GM19468 (cell line): ENCODE measurements around the gene KIT.

Experiments used
- ATAC-seq: cut with Tn5 transposase; IDR thresholded peaks from one replicate; pipeline ENCODE4 v1.9.1; 2021; ENCODE audit warnings: mild to moderate bottlenecking, moderate library complexity, moderate number of reproducible peaks; ENCODE audit not compliant: unreplicated experiment; ENCODE audit errors: extremely low read depth

The KIT gene

DNA sequence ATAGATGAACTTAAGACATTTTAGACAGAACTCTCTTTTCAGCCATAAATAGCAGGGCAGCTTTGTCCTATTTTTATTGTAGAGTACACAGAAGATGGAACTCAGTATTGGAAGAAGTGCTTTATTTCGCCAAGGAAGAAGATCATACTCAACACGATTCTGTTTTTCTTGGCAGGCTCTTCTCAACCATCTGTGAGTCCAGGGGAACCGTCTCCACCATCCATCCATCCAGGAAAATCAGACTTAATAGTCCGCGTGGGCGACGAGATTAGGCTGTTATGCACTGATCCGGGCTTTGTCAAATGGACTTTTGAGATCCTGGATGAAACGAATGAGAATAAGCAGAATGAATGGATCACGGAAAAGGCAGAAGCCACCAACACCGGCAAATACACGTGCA lies 37.6 kb downstream of the KIT start:
- no peak for ATAC-seq

DNA sequence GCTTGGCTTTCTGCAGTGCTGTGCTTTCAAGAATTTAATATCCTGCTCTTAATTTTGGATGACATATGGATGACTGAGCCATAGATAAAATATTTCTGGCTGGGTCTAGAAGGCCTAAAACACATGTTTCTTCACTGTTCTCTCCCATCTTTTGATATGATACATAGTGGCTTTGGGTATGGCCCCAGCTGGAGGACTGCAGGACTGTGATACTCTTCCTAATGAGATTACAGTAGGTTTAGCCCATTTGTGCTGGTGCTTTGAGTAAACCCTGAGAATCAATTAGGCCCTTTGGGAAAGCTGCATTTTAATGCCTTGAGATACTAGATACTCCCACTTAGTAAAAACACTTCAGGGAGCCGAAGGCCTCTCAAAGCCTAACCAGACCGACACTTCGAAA lies 38.0 kb downstream of the KIT start:
- no peak for ATAC-seq

DNA sequence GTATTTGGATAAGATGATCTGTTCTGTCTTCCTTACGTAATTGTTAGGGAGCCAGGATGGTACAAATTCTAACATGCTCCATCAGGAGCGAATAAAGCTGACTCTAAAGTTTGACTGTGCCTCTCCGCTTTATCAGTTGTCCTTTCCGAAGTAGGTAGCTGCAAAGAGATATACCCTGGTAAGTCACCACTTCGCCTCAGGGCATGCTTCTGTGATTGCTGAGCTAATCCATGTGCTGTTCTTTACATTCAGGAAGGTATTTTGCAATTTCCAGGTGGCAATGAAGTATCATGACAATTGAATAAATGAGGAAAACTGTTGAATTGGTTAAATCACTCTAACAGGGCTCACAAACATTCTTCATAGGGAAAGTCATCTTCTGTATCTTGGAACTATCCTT lies 38.9 kb downstream of the KIT start:
- ATAC-seq, result no peak

GRCh38 chr4:54700986-54701385 lies 43.2 kb downstream of the KIT start:
- no peak for ATAC-seq

DNA sequence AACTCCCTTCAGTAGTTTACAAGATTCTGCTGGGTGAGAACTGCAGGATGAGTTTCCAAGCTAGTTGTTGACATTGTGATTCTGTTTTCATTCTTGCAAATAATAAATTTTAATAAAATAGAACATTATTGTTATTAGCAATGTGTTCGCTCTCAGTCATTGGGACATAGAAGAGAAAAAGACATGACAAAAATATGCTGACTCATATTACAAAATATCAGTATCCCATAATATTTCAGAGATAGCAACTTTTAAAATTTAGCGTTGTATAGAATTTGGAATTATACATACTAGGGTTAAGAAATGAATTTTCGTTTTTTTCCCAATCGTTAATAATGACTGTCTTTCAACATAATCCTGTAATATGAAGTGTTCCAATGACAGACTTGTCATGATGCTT lies 45.4 kb downstream of the KIT start:
- ATAC-seq, result no peak

DNA sequence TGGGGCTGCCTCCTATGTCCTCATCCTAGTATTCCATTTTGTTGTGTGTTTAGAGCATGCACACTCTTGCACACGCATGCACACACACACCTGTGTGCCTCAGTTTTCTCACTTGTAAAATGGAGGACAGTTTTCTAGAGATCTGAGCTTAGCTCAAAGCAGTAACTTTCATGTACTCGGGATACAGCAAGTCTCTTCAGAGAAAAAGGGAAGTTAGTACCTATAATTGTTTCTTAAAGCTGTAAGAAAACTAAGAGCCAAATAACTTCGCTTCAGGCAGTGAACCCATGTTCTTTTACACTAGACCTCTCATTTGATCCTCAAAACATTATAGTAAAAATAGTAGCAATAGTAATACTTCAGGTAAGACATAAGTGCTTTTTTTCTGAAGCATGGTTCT lies 49.6 kb downstream of the KIT start:
- no peak for ATAC-seq

DNA sequence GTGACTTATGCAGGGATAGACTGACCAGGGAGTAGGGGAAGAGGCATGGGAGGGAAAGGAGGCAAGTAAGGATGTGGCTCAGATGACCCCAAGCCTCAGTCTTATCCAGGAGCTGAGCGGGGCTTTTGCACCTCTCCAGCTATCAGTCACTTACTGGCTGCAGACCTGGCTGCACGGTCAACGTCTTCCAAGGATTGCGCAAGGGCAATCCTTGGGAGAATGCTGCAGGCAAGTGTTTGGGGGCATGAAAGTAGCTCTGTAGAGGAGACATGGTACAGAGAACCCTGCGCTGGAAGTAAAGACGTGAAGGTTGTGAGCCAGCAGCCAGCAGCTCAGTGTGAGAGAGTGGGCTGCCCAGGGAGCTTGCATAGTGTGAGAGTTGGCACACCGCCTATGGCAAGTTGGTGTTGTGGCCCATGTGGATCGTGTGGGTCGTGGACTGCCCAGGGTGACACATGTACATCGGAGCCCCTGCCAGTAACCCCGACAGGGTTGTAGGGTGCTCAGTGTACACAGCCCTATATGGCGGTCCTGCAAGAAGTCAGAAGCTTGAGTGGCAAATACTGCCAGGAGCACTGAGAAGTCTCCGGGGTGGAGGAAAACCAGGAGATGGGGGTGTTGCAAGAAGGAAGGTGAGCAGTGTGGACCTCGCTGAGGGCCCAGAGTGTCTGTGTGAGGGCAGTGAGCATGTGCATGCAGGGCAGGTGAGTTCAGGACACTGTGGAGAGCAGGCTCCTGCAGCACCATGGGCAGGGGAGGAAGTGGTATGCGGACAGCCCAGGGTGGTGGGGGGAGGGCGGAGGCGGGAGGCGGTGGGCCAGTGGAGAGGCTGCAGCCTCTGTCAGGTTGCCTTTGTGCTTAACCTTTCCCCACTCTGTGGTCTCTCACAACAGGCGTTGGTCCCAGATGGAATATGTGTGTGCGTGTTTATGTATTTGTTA lies 50.9 kb downstream of the KIT start:
- ATAC-seq, result no peak

- no peak for ATAC-seq
Measured at GRCh38 chr4:54709400-54709799, 51.6 kb downstream of the KIT start.

DNA sequence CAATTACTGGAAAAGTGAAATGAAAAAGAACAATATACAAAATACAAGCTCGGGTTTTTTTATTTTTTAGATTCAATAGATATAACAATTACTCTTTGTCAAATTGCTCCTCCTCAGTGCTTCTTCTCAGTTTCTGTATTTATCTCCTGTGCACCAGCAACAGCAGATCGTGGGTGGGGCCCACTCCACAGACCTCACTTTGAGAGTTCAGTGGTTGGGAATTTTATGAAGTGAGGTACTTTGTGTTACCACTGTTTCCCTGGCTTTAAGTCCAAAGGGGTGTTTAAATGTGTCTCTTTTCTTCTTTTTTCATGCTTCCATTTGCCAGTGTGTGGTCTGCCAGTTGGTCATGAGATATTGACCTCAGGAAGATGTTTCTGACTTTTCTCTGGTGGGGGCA lies 54.4 kb downstream of the KIT start:
- ATAC-seq, result no peak

GRCh38 chr4:54714631-54715030 lies 56.9 kb downstream of the KIT start:
- ATAC-seq, result no peak

DNA sequence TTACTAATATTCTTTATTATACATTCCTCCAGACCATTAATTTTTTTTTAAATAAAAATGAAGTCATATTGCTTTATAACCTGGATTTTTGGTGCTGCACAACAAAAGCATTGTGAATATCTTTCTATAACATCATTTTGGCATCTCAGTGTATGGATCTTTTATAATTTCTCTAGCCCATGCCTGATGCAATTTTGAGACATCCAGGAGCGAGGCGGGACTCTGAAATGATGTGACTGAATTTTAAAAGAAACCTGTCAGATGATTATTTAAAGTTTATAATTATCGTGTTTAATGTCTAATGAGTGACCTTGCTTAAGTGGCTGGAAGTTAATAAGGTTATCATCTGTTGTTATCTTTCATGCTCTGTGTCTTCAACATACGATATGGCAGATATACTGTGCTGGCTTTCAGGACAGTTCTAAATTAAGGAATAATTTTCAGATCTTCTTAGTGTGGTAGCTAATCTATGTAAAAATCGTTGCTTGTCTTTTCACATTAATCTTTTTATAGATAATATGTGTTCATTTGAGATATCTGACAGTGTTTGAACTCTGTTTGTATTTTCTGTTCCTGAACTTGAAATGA lies 58.8 kb downstream of the KIT start:
- no peak for ATAC-seq

DNA sequence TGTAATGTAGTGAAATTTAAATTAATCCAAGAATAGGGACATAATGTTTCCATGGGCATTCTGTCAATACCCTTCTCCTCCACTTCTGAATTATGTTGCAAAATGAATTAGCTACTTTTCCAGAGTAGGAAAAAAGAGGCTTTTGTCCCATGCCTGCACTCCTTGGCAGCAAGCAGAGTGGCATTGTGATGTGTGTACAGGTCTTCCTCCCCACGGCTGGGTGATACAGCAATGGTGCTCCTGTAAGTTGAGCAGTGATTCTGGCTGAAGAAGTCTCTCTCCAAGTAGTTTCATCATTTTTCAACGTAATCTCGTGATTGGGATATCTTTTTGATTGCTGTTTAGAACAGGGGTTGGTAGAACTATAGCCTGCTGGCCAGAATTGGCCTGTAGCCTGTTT lies 59.9 kb downstream of the KIT start:
- no peak for ATAC-seq

DNA sequence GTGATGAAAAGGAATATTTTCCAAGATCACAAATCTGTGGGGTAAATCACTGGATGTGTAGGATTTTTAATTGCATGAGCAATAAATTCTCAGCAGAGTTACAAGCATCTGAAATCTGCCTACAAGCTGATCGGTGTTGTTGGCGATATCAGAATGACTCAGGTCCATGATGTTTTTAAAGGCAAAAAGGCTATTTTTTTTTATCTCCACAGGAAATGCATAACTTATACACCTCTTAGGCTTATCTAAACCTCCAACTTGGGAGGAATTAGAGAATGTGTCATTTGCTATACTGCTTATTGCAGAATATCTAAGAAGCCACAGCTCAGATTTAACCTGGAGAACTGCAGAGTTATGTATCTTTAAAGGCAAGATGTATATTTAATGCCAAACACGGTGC lies 61.6 kb downstream of the KIT start:
- ATAC-seq, result no peak

DNA sequence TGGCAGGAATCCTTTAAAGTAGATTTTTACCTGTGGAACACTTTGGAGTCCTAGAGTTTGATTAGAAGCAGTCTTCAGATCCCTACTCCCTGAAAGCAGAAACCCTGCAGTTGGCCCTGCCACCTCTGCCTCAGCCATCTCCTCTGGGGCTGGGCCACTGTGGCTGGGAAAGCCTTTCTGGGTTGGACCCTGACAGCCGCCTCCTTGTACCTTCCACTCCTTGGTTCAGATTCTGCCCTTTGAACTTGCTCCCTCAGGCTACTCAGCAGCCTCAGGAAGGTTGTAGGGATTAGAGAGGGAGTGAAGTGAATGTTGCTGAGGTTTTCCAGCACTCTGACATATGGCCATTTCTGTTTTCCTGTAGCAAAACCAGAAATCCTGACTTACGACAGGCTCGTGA lies 65.5 kb downstream of the KIT start:
- ATAC-seq, result no peak

DNA sequence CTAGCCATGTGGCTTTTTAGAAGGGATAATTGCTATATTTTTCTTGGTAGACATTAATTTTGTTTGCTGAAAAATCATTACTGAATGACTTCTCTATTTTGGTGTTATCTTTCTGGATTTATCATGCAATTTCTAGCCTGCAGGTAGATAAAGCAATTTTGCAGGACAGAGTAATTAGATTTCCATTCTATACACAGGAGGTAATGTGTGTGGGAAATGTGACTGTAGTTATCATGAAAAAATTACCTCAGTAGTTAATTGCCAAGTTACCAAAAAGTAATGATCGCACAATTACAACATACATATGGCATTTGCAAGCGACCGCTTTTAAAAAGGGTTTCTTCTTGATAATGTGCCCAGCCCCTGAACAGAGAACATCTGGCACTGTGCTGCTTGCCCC lies 66.1 kb downstream of the KIT start:
- ATAC-seq, result no peak

GRCh38 chr4:54726907-54727306 lies 69.2 kb downstream of the KIT start:
- ATAC-seq, result no peak

DNA sequence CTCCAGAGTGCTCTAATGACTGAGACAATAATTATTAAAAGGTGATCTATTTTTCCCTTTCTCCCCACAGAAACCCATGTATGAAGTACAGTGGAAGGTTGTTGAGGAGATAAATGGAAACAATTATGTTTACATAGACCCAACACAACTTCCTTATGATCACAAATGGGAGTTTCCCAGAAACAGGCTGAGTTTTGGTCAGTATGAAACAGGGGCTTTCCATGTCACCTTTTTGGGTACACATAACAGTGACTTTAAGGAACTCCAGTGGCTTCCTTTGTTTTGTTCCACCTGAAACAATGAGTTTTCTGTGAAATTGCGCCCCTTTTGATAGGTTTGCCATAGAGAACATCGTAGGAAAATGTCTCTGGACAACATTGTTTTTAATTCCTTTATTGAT lies 69.6 kb downstream of the KIT start:
- no peak for ATAC-seq

DNA sequence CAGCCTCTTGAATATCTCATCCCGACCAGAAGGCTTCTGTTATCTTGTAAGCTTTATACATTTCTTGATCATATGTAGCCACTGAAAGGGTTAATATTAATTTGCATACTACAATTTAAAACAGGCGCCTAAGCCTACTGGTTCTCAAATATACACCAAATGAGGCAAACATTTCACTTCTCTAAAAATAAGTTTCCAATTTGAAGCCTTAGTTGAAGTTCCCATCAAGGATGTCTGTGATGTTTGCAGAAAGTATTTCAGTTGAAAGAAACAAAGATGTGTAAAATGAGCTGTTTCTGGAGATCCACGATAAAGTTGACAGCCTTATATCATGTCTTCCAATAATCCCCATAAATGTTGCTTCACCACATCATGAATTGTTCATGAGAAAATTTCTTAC lies 70.6 kb downstream of the KIT start:
- no peak for ATAC-seq

DNA sequence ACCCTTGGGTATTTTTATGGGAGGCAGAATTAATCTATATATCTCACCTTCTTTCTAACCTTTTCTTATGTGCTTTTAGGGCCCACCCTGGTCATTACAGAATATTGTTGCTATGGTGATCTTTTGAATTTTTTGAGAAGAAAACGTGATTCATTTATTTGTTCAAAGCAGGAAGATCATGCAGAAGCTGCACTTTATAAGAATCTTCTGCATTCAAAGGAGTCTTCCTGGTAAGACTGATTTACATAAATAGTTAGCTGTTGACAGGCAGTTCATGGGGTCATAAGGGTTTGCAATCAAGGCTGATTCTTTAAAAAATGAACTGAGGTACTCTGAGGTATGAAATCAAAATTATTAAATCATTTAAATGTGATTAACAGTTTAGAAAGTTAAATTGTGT lies 71.5 kb downstream of the KIT start:
- ATAC-seq, result no peak

DNA sequence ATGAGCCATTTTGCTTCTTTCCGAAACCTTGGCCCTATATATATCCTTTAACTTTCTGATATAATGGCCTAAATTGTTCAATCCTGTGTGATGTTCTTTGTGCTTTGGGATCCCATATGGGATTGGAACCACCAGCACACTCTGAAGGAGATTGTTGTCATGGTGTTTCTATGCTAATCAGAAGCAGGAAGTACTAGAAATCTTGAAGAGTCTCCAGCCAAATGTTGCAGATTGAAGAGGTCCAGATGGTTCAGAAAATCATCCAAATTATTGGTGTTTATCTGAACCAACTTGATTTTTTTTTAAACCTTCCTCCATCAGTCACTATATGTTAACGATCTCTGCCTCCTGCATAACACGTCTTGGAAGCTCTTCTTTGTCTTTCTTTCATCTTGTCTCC lies 72.8 kb downstream of the KIT start:
- no peak for ATAC-seq

DNA sequence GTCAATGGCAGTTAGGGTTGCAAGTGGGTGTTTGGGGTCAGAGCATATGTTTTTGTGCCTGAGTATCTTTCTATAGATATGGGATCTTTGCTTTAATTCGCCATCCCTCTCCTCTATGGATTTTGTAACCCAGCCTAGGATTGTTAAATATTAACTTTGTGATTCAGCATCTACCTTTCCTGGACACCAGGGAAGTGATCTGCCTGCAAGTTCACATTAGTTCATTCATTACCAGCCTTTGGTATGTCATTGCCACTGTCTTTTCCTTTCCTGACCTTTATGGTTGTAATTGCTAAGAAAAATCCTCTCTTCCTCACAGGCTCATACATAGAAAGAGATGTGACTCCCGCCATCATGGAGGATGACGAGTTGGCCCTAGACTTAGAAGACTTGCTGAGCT lies 73.8 kb downstream of the KIT start:
- no peak for ATAC-seq

GRCh38 chr4:54731976-54732375 lies 74.2 kb downstream of the KIT start:
- no peak for ATAC-seq
